Left ventricle myocardium inferior (tissue), 1 donor: ENCODE measurements around the gene RRP8. TPM values are rescaled to one million over a fixed set of nuclear protein-coding genes. Genes with fewer than 3 reads are reported as not detected.

ENCODE experiments used
- DNase-seq: peaks from one replicate; pipeline ENCODE4 v3.0.0-alpha.2; 2020
- H3K27ac ChIP-seq: fragments of 200-600 bp; replicated peaks from 2 replicates; pipeline ENCODE4 v1.8.0; 2021
- H3K27me3 ChIP-seq: fragments of 200-600 bp; 2 replicates; pipeline ENCODE4 v1.8.0; 2021; ENCODE audit warnings: low read depth
- H3K36me3 ChIP-seq: fragments of 200-600 bp; 2 replicates; pipeline ENCODE4 v1.8.0; 2021
- H3K4me1 ChIP-seq: fragments of 200-600 bp; 2 replicates; pipeline ENCODE4 v1.8.0; 2021
- H3K4me3 ChIP-seq: fragments of 200-600 bp; 2 replicates; pipeline ENCODE4 v1.8.0; 2021; ENCODE audit warnings: mild to moderate bottlenecking, moderate library complexity
- H3K9me3 ChIP-seq: fragments of 200-600 bp; replicated peaks from 2 replicates; pipeline ENCODE4 v1.8.0; 2021
- intact Hi-C: fragments of 100-400 bp; cut with micrococcal nuclease; formaldehyde crosslinking; loops from one replicate; pipeline ENCODE4 v1.11.0; 2022
- total RNA-seq: library from RNA; stranded (reverse); fragmentation: NEBNext Ultra II Directional; extraction: Animal tissue kit (Norgen Biotek cat#: 25700); gene quantifications from one replicate; pipeline ENCODE4 v1.2.1, GENCODE V29; 2021
- TF ChIP-seq, protein P1 (sequence below): fragments of 200-600 bp; IDR thresholded peaks from 2 replicates; pipeline ENCODE4 v1.8.0; 2021; ENCODE audit warnings: antibody characterized with exemption, mild to moderate bottlenecking, borderline replicate concordance
- donor health status: DM: no; HTN: yes; CAD: no; lungs with severe emphysema.

RRP8 gene
- total RNA-seq, 1 donor from 2014 or later = 19.2 TPM

DNA sequence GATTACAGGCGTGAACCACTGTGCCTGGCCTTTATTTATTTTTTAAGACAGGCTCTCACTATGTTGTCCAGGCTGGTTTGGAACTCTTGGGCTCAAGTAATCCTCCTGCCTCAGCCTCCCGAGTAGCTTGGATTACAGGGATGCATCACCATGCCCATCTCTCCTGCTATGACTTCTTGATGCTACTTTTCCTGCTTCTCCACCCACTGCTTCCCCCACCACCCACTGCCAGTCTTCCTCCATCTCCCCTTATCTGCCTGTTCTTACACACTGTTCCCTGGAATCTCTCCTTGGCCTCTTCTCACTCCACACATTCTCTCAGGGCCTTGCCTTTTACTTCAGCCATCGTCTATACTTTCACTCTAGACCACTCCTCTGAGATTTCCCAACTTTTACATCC, 33.1 kb upstream of the RRP8 start:
- Histone ChIP-seq H3K27me3 (no peaks in the 10 kb centered on the region), H3K4me3 (no peak overlapping the region), H3K4me1 (peaks cover 78% of the 10 kb centered on the region), H3K27ac (peak overlapping the region; percentile 85), H3K9me3 (no peaks in the 10 kb centered on the region), H3K36me3 (peaks cover 11% of the 10 kb centered on the region)
- intact Hi-C loops = no loop called here
- no peak for DNase-seq
- TF ChIP-seq, protein P1, sequence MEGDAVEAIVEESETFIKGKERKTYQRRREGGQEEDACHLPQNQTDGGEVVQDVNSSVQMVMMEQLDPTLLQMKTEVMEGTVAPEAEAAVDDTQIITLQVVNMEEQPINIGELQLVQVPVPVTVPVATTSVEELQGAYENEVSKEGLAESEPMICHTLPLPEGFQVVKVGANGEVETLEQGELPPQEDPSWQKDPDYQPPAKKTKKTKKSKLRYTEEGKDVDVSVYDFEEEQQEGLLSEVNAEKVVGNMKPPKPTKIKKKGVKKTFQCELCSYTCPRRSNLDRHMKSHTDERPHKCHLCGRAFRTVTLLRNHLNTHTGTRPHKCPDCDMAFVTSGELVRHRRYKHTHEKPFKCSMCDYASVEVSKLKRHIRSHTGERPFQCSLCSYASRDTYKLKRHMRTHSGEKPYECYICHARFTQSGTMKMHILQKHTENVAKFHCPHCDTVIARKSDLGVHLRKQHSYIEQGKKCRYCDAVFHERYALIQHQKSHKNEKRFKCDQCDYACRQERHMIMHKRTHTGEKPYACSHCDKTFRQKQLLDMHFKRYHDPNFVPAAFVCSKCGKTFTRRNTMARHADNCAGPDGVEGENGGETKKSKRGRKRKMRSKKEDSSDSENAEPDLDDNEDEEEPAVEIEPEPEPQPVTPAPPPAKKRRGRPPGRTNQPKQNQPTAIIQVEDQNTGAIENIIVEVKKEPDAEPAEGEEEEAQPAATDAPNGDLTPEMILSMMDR = no peak

DNA sequence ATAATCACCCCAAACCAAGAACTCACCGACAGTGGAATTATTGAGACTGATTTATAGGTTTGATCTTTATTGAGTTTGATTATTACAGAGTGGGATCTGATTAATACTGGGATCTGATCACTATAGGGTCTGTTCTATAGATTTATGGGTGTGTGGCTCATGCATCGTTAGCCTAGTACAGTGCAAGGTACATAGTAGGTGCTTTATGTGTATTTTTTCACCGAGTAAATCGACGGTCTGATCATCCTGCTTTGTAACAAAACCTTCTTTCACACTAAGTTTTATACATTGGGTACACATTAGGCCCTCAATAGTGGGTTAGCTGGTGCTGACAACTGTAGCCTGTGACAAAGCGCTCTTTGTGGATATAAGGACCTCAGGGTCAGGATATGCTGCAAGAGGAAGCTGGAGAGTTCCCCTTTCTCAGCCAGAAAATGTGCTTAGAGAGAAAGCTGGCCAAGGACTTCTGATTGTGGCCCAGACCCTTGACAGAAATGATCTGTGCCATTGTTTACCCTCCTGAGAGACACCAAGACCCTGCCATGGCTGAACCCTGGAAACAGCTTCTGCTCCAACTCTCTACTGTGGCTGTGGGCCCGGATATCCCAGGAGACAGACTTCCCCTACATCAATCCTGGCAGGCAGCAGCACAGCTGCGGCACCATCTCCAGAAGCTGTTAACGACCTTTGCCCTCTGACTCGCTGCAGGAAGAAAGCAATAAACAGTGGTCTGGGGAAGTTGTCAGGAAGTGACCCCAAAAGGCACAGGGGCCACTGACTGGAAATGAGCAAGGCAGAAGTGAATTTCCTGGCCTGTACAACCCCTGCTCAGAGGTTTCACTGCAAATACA, 31.9 kb upstream of the RRP8 start:
- Histone ChIP-seq H3K36me3 (peaks cover 22% of the 10 kb centered on the region), H3K27ac (peak overlapping the region; percentile 85), H3K4me3 (no peak overlapping the region), H3K9me3 (no peaks in the 10 kb centered on the region), H3K4me1 (peaks cover 75% of the 10 kb centered on the region), H3K27me3 (no peaks in the 10 kb centered on the region)
- intact Hi-C loops = no loop called here
- TF ChIP-seq, protein P1 = no peak
- peak; percentile 65 for DNase-seq

DNA sequence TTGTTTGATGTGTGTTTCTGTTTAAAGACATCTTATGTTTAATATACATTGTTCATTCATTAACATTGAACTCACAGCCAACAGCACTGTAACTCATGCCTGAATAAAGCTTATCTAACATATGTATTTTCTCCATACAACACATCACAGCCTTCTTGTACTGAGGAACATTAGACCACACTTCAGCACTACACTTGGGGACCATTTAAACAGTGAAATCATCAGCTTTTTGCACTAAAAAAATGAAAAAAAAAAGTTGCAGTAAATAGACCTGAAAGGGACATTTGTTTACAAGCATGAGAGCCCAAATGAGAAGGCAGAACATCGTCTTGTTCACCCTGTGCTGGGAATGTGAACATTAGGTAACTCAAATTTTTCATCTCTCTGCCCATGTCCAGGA, 31.1 kb upstream of the RRP8 start:
- H3K36me3 ChIP-seq = peaks cover 28% of the 10 kb centered on the region
- no peaks in the 10 kb centered on the region for H3K27me3 ChIP-seq
- TF ChIP-seq, protein P1 = no peak
- intact Hi-C loops = no loop called here
- no peaks in the 10 kb centered on the region for H3K9me3 ChIP-seq
- peaks cover 72% of the 10 kb centered on the region for H3K4me1 ChIP-seq
- H3K4me3 ChIP-seq = no peak overlapping the region
- no peak for DNase-seq
- peak overlapping the region; percentile 85 for H3K27ac ChIP-seq

DNA sequence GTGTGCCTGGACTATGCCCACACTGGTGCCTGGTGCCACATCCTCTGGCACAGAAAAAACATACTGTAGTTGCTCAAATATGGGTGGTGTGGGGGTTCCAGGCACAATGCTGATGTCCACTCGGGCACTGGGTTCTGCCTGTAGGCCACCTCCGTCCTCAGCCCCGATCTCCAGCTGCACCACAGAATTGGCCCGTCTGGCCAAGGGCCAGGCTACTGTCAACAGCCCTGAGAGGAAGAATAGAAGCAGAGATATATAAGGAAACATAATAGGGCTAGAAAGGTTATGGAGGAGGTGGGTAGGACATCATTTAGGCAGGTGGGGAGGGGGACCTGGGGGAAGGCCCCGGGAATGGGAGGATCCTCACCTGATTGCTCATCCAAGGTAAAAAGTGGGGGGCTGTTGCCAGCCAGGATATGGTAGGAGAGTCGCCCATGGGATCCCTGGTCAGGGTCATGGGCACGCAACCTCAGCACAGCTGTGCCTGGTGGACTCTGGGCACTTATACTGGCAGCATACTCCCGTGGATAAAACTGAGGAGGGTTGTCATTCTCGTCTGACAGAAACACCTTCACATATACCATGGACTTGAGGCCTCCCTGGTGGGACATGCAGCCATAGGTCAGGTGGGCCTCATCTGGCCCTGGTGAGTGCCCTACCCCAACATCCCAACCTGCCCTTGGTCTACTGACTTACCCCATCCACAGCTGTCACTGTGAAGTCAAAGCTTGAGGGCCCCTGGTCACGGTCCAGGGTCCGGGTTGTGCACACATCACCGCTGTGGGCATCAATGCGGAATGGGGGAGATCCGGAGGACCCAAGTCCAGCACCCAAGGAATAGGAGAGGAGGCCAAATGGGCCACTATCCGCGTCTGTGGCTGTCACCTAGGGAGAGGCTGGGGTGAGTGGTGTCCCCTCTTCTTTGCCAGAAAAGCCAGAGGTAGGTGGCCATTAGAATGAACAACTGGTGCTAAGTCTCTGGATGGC, 30.3 kb upstream of the RRP8 start:
- H3K4me1 ChIP-seq = peaks cover 64% of the 10 kb centered on the region
- H3K27ac ChIP-seq = peak overlapping the region; percentile 85
- TF ChIP-seq, protein P1 = no peak
- H3K9me3 ChIP-seq = no peaks in the 10 kb centered on the region
- intact Hi-C loops = no loop called here
- no peaks in the 10 kb centered on the region for H3K27me3 ChIP-seq
- H3K4me3 ChIP-seq = no peak overlapping the region
- DNase-seq = peak; percentile 71
- peaks cover 35% of the 10 kb centered on the region for H3K36me3 ChIP-seq

DNA sequence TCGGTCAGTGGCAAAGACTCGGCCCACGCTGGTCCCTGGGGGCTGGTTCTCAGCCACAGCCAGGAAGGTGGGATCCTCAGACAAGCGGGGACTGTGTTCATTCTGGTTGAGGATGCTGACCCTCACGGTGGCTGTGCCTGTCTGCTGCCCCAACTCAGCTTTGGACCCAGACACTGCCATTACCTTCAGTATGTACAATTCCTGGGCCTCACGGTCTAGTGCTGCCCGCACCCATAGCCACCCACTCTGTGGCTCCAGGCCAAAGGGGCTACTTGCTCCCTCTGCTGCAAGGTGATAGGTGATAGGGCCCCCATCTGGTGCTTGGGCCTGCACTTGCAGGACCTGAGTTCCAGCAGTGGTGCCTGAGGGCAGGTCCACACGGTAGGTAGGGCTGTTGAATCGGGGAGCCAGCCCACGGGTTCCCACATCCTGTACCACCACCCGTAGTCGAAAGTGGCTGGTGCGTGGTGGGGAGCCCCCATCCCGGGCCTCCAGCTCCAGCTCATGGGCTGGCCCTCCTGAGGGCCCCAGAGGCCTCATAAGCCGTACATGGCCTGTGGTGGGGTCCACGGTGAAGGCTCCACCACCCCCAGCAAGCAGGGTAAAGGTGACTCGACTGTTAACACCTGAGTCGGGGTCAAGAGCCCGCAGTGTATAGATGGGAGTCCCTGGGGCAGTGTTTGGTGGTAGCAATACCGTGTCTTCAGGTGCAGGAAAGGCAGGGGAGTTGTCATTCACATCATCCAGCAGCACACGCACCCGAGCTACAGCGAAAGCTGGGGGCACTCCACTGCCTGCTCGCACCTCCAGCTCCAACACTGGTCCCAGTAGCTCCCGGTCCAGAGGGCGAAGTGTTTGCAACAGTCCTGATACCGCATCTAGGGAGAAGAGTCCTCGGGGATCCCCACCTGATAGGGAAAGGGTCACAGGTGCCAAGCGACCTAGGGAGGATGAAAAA, 29.0 kb upstream of the RRP8 start:
- no peak for DNase-seq
- intact Hi-C loops = no loop called here
- TF ChIP-seq, protein P1 = no peak
- H3K27ac ChIP-seq = no peak overlapping the region
- H3K9me3 ChIP-seq = no peaks in the 10 kb centered on the region
- peaks cover 56% of the 10 kb centered on the region for H3K4me1 ChIP-seq
- no peak overlapping the region for H3K4me3 ChIP-seq
- H3K36me3 ChIP-seq = peaks cover 38% of the 10 kb centered on the region
- H3K27me3 ChIP-seq = no peaks in the 10 kb centered on the region
